Mesothelial cell of epicardium (in vitro differentiated cells): ENCODE measurements around the gene SPRTN. TPM values are rescaled to one million over a fixed set of nuclear protein-coding genes. Genes with fewer than 3 reads are reported as not detected.
A peak's percentile ranks its signal among the peaks of the same experiment; 100 is the strongest.

Source experiments
- DNase-seq, 2 experiments: peaks; one replicate each; pipeline ENCODE4 v3.0.0; 2021; ENCODE audit warnings: low spot score in 2 of 2; ENCODE audit not compliant: unreplicated experiment in 2 of 2
- H3K27ac Mint-ChIP-seq: 2 replicates; pipeline ENCODE4 v1.8.0; 2021; ENCODE audit warnings: mixed read lengths
- H3K27me3 Mint-ChIP-seq: 2 replicates; pipeline ENCODE4 v1.8.0; 2021; ENCODE audit warnings: low read depth, mixed read lengths
- H3K36me3 Mint-ChIP-seq: 2 replicates; pipeline ENCODE4 v1.8.0; 2021; ENCODE audit warnings: mixed read lengths
- H3K4me1 Mint-ChIP-seq: 2 replicates; pipeline ENCODE4 v1.8.0; 2021; ENCODE audit warnings: mixed read lengths
- H3K4me3 Mint-ChIP-seq: 2 replicates; pipeline ENCODE4 v1.8.0; 2021; ENCODE audit warnings: mild to moderate bottlenecking, moderate library complexity, mixed read lengths
- H3K9me3 Mint-ChIP-seq: 2 replicates; pipeline ENCODE4 v1.8.0; 2021; ENCODE audit warnings: mixed read lengths
- CTCF ChIP-seq: fragments of 200-600 bp; sonication (generic); IDR thresholded peaks from one replicate; pipeline ENCODE4 v1.5.0; 2021; ENCODE audit warnings: antibody characterized with exemption; ENCODE audit not compliant: unreplicated experiment
- total RNA-seq: library from RNA; stranded (reverse); gene quantifications from 3 replicates; pipeline ENCODE4 v1.2.1, GENCODE V29; 2021

SPRTN gene
- total RNA-seq, 1 donor from 2014 or later = 12.0 TPM

- Mint-ChIP-seq H3K9me3 (no peaks in the 10 kb centered on the region), H3K4me3 (no peak overlapping the region), H3K27ac (no peak overlapping the region), H3K27me3 (no peaks in the 10 kb centered on the region), H3K4me1 (no peaks in the 10 kb centered on the region), H3K36me3 (no peaks in the 10 kb centered on the region)
- DNase-seq = peak in 1 of 2 experiments; percentile 19
- no peak for TF ChIP-seq CTCF
These were observed 19.5 kb upstream of the SPRTN start for GRCh38 chr1:231318568-231318967.

- no peaks in the 10 kb centered on the region for H3K9me3 Mint-ChIP-seq
- TF ChIP-seq CTCF = no peak
- no peaks in the 10 kb centered on the region for H3K4me1 Mint-ChIP-seq
- H3K27ac Mint-ChIP-seq = no peak overlapping the region
- H3K36me3 Mint-ChIP-seq = no peaks in the 10 kb centered on the region
- DNase-seq = no peak
- H3K27me3 Mint-ChIP-seq = no peaks in the 10 kb centered on the region
- no peak overlapping the region for H3K4me3 Mint-ChIP-seq
These were observed 19.0 kb upstream of the SPRTN start for GRCh38 chr1:231319080-231319479.

- Mint-ChIP-seq H3K27ac (no peak overlapping the region), H3K27me3 (no peaks in the 10 kb centered on the region), H3K9me3 (no peaks in the 10 kb centered on the region), H3K36me3 (no peaks in the 10 kb centered on the region), H3K4me3 (no peak overlapping the region), H3K4me1 (no peaks in the 10 kb centered on the region)
- TF ChIP-seq CTCF = peak; percentile 41
- DNase-seq = no peak
These were observed 15.1 kb upstream of the SPRTN start for GRCh38 chr1:231322880-231323530.

GRCh38 chr1:231324660-231325059 is 13.4 kb upstream of the SPRTN start:
- H3K4me3 Mint-ChIP-seq = no peak overlapping the region
- H3K27ac Mint-ChIP-seq = no peak overlapping the region
- no peaks in the 10 kb centered on the region for H3K4me1 Mint-ChIP-seq
- DNase-seq = no peak
- H3K27me3 Mint-ChIP-seq = no peaks in the 10 kb centered on the region
- no peaks in the 10 kb centered on the region for H3K9me3 Mint-ChIP-seq
- no peak for TF ChIP-seq CTCF
- H3K36me3 Mint-ChIP-seq = no peaks in the 10 kb centered on the region

- no peaks in the 10 kb centered on the region for H3K9me3 Mint-ChIP-seq
- no peaks in the 10 kb centered on the region for H3K27me3 Mint-ChIP-seq
- no peak overlapping the region for H3K4me3 Mint-ChIP-seq
- TF ChIP-seq CTCF = no peak
- no peak for DNase-seq
- no peaks in the 10 kb centered on the region for H3K36me3 Mint-ChIP-seq
- H3K27ac Mint-ChIP-seq = no peak overlapping the region
- no peaks in the 10 kb centered on the region for H3K4me1 Mint-ChIP-seq
These were observed 11.8 kb upstream of the SPRTN start for GRCh38 chr1:231326248-231326647.

- no peak for DNase-seq
- H3K4me1 Mint-ChIP-seq = no peaks in the 10 kb centered on the region
- H3K36me3 Mint-ChIP-seq = no peaks in the 10 kb centered on the region
- TF ChIP-seq CTCF = no peak
- no peak overlapping the region for H3K27ac Mint-ChIP-seq
- H3K9me3 Mint-ChIP-seq = no peaks in the 10 kb centered on the region
- H3K4me3 Mint-ChIP-seq = no peak overlapping the region
- H3K27me3 Mint-ChIP-seq = no peaks in the 10 kb centered on the region
These were observed 10.5 kb upstream of the SPRTN start for GRCh38 chr1:231327617-231328016.
